Activated T-helper 1 cell treated with anti-CD3 and anti-CD28 coated beads, Interleukin-2, amount 50 U/mL, for 16 hours (primary cell): Measurements from ENCODE around the gene KRT38.

ENCODE experiments used
- DNase-seq, 2 donors: peaks; one replicate each; pipeline ENCODE4 v3.0.0-alpha.2; 2020; ENCODE audit warnings: low read depth in 1 of 2, low spot score in 1 of 2

Gene KRT38

GRCh38 chr17:41440531-41441033 is at the start of gene KRT38:
Gene KRT38, minus strand, starts transcription at chr17:41440983. Its CDS starts 62 bp downstream, at chr17:41440921.
- DNase-seq = no peak

- no peak for DNase-seq
These were observed 48.7 kb upstream of the KRT38 start, which contains the start of gene KRT36 for GRCh38 chr17:41489531-41489930. Gene KRT36, minus strand, starts transcription at chr17:41489910. Its CDS starts 46 bp downstream, at chr17:41489864.

- DNase-seq = no peak
These were observed 46.2 kb upstream of the KRT38 start for GRCh38 chr17:41486809-41487530.

GRCh38 chr17:41486316-41486715 is 45.5 kb upstream of the KRT38 start:
- no peak for DNase-seq

GRCh38 chr17:41484920-41485904 is 44.4 kb upstream of the KRT38 start:
- no peak for DNase-seq

GRCh38 chr17:41483991-41484826 is 43.4 kb upstream of the KRT38 start:
- DNase-seq = no peak

GRCh38 chr17:41483531-41483930 is 42.7 kb upstream of the KRT38 start:
- DNase-seq = no peak

- DNase-seq = no peak
These were observed 40.3 kb upstream of the KRT38 start, which contains the start of gene KRT35 for GRCh38 chr17:41481036-41481435. Gene KRT35, minus strand, starts transcription at chr17:41481151. Its CDS starts 54 bp downstream, at chr17:41481097.

- DNase-seq = no peak
These were observed 39.8 kb upstream of the KRT38 start for GRCh38 chr17:41480581-41480980.

- DNase-seq = no peak
These were observed 39.4 kb upstream of the KRT38 start for GRCh38 chr17:41480136-41480535.

- no peak for DNase-seq
These were observed 37.5 kb upstream of the KRT38 start for GRCh38 chr17:41478237-41478636.

- no peak for DNase-seq
These were observed 36.4 kb upstream of the KRT38 start for GRCh38 chr17:41476866-41477815.

- DNase-seq = no peak
These were observed 34.6 kb upstream of the KRT38 start for GRCh38 chr17:41475421-41475820.

- DNase-seq = no peak
These were observed 34.1 kb upstream of the KRT38 start for GRCh38 chr17:41474863-41475262.

- DNase-seq = no peak
These were observed 27.6 kb upstream of the KRT38 start for GRCh38 chr17:41468346-41468745.

GRCh38 chr17:41467561-41467960 is 26.8 kb upstream of the KRT38 start:
- DNase-seq = no peak

GRCh38 chr17:41466988-41467387 is 26.2 kb upstream of the KRT38 start, which contains the start of gene KRT32:
Gene KRT32, minus strand, starts transcription at chr17:41467386. Its CDS starts 61 bp downstream, at chr17:41467325.
- DNase-seq = no peak

GRCh38 chr17:41464682-41465081 is 23.9 kb upstream of the KRT38 start:
- DNase-seq = no peak

- DNase-seq = no peak
These were observed 23.4 kb upstream of the KRT38 start for GRCh38 chr17:41464173-41464572.
